ENCODE data around the gene SLC1A5. TPM values are rescaled to one million over a fixed set of nuclear protein-coding genes. Genes with fewer than 3 reads are reported as not detected.
"Not testable (repeated sequence)": the region's sequence is repeated elsewhere in the genome, so short reads cannot be mapped to it uniquely, and the experiment has no call there.

Gene SLC1A5
- total RNA-seq, 4 donors from 2014 or later = 97.3 to 156 (median 114) TPM

DNA sequence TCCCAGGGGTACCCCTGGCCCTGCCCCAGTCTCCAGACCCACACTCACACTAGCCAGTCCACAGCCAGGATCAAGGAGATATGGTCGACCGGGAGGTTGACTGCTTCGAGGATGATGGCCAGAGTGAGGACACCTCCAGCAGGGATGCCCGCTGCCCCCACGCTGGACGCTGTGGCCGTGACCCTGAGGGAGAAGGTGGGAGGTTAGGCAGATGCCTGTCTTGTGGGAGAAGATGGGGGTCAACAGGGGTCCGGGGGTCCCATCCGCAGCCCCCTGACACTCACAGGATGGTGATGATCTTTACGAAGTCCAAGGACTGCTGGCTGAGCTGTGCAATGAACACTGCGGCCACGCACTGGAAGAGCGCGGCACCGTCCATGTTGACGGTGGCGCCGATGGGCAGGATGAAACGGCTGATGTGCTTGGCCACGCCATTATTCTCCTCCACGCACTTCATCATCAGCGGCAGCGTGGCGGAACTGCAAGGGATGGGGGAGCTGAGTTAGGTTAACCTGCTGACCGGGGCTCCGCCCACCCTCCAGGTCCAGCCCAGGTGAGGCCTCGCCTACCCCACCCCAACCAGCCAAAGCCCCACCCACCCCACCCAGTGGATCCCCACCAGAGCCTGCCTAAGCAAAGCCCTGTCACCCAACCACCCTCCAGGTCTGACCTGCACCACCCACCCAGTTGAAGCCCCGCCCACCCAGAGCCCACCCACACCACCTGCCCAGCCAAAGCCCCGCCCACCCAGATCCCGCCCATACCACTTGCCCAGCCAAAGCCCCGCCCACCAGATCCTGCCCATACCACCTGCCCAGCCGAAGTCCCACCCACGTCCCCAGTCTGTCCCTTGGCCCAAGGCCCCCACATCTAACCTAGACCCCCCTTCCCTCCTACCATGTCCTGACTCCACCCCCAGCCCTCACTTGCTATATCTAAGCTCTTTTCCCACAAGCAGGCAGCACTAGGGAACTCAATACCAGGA, 11.2 kb downstream of the SLC1A5 start:
- Histone ChIP-seq H3K27me3 (no peaks in the 10 kb centered on the region), H3K36me3 (peaks cover 51 to 89% (median 62%) of the 10 kb centered on the region in 3 donors), H3K9me3 (no peaks in the 10 kb centered on the region), H3K4me3 (no peak overlapping the region), H3K4me1 (peaks cover 8 to 45% (median 18%) of the 10 kb centered on the region in 3 donors), H3K27ac (peak overlapping the region in 3 of 4 donors; percentile 11 to 58 (median 58))
- intact Hi-C loops (cut with DNase I) = no loop called here
- DNase-seq = no peak
- TF ChIP-seq, protein P1, sequence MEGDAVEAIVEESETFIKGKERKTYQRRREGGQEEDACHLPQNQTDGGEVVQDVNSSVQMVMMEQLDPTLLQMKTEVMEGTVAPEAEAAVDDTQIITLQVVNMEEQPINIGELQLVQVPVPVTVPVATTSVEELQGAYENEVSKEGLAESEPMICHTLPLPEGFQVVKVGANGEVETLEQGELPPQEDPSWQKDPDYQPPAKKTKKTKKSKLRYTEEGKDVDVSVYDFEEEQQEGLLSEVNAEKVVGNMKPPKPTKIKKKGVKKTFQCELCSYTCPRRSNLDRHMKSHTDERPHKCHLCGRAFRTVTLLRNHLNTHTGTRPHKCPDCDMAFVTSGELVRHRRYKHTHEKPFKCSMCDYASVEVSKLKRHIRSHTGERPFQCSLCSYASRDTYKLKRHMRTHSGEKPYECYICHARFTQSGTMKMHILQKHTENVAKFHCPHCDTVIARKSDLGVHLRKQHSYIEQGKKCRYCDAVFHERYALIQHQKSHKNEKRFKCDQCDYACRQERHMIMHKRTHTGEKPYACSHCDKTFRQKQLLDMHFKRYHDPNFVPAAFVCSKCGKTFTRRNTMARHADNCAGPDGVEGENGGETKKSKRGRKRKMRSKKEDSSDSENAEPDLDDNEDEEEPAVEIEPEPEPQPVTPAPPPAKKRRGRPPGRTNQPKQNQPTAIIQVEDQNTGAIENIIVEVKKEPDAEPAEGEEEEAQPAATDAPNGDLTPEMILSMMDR (IDR thresholded peaks at IDR 0.05) = no peak
- TF ChIP-seq POLR2A (IDR thresholded peaks at IDR 0.05) = no peak
- WGBS, 2 donors = 97% methylated on average over 13 to 19 of the region's 33 CpGs

DNA sequence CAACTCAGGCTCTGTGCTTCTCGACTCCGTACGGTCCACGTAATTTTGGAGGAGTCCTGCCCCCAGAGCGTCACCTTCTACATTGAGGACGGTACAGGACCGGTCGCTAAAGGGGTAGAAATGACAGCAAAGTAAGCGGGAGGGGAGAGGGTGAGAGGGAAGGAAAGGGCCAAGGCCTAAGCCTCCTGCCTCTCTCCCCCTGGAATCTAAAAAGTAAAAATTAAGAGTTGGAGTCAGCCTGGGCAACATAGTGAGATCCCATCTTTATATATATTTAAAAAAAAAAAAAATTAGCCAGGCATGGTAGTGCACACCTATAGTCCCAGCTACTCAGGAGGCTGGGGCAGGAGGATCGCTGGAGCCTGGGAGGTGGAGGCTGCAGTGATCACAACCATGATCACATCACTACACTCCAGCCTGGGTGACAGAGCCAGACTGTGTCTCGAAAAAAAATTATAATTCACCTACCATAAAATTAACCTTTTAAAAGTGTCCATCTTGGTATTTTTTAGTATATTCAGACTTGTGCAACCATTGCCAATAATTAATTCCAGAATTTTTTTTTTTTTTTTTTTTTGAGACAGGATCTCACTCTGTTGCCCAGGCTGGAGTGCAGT, 12.6 kb downstream of the SLC1A5 start:
- 89 to 90% methylated on average over 2 to 7 of the region's 11 CpGs for WGBS, 2 donors
- Histone ChIP-seq H3K4me1 (peaks cover 3 to 45% (median 7%) of the 10 kb centered on the region in 3 donors), H3K9me3 (no peaks in the 10 kb centered on the region), H3K4me3 (no peak overlapping the region), H3K36me3 (peaks cover 48 to 77% (median 51%) of the 10 kb centered on the region in 3 donors), H3K27me3 (no peaks in the 10 kb centered on the region), H3K27ac (no peak overlapping the region)
- intact Hi-C loops (cut with DNase I) = no loop called here
- no peak for DNase-seq
- TF ChIP-seq, protein P1 (IDR thresholded peaks at IDR 0.05) = no peak
- TF ChIP-seq POLR2A (IDR thresholded peaks at IDR 0.05) = no peak

- Histone ChIP-seq H3K4me3 (no peak overlapping the region), H3K36me3 (peaks cover 28 to 50% (median 33%) of the 10 kb centered on the region in 3 donors), H3K27ac (no peak overlapping the region), H3K27me3 (no peaks in the 10 kb centered on the region), H3K9me3 (no peaks in the 10 kb centered on the region), H3K4me1 (peaks cover 0 to 32% (median 0%) of the 10 kb centered on the region in 3 donors)
- intact Hi-C loops (cut with DNase I) = no loop called here
- 72 to 87% methylated on average over 6 to 7 of the region's 7 CpGs for WGBS, 2 donors
- DNase-seq = no peak
- TF ChIP-seq, protein P1 (IDR thresholded peaks at IDR 0.05) = no peak
- no peak for TF ChIP-seq POLR2A (IDR thresholded peaks at IDR 0.05)
Measured at GRCh38 chr19:46773018-46773399, 15.4 kb downstream of the SLC1A5 start.

GRCh38 chr19:46772170-46773017, 16.0 kb downstream of the SLC1A5 start:
- intact Hi-C loops (cut with DNase I) = no loop called here
- H3K9me3 ChIP-seq = no peaks in the 10 kb centered on the region
- DNase-seq = no peak
- WGBS, 2 donors = 70 to 84% methylated on average over 11 of the region's 12 CpGs
- no peak overlapping the region for H3K27ac ChIP-seq
- H3K27me3 ChIP-seq = no peaks in the 10 kb centered on the region
- peaks cover 0 to 29% (median 0%) of the 10 kb centered on the region in 3 donors for H3K4me1 ChIP-seq
- TF ChIP-seq, protein P1 (IDR thresholded peaks at IDR 0.05) = no peak
- TF ChIP-seq POLR2A (IDR thresholded peaks at IDR 0.05) = no peak
- H3K36me3 ChIP-seq = peaks cover 22 to 44% (median 32%) of the 10 kb centered on the region in 3 donors
- H3K4me3 ChIP-seq = no peak overlapping the region

- DNase-seq; H3K9me3 ChIP-seq; H3K27me3 ChIP-seq; intact Hi-C loops (cut with DNase I); H3K4me3 ChIP-seq; H3K36me3 ChIP-seq: not testable (repeated sequence)
- Histone ChIP-seq H3K27ac (peak overlapping the region in 2 of 4 donors; percentile 2 to 28), H3K4me1 (peaks cover 0 to 50% (median 0%) of the 10 kb centered on the region in 3 donors)
- WGBS, 2 donors = 47 to 74% methylated on average over 4 of the region's 4 CpGs
Measured at GRCh38 chr19:46768746-46769145, 19.6 kb downstream of the SLC1A5 start.

Data from esophagus squamous epithelium (tissue), 5 donors.